Activated naive CD8-positive, alpha-beta T cell treated with anti-CD3 and anti-CD28 coated beads, Interleukin-2, amount 10 ng/mL, durations not matched to agents 7 days and 5 days (primary cell): ENCODE measurements around the gene TRIM61. TPM values are rescaled to one million over a fixed set of nuclear protein-coding genes. Genes with fewer than 3 reads are reported as not detected.
"Not testable (repeated sequence)": the region's sequence is repeated elsewhere in the genome, so short reads cannot be mapped to it uniquely, and the experiment has no call there.

Experiments used
- ATAC-seq: fragments of 150-1000 bp; cut with Tn5 transposase; one replicate; pipeline ENCODE4 v1.10.0; 2021; ENCODE audit warnings: low read depth, moderate library complexity
- POLR2A ChIA-PET: fragments of 350-600 bp; sonication (Branson Sonifier 250); formaldehyde crosslinking; loops from one replicate; lab custom pipeline; 2021; ENCODE audit warnings: antibody characterized with exemption; lab: Charles Lee
- DNase-seq: peaks from one replicate; pipeline ENCODE4 v3.0.0; 2021
- H3K27ac Mint-ChIP-seq: one replicate; pipeline ENCODE4 v1.8.0; 2022; ENCODE audit warnings: mild to moderate bottlenecking, mixed read lengths
- H3K27me3 Mint-ChIP-seq: one replicate; pipeline ENCODE4 v1.8.0; 2022; ENCODE audit warnings: mild to moderate bottlenecking, moderate library complexity, mixed read lengths
- H3K36me3 Mint-ChIP-seq: one replicate; pipeline ENCODE4 v1.8.0; 2021; ENCODE audit warnings: mild to moderate bottlenecking, mixed read lengths
- H3K4me1 Mint-ChIP-seq: one replicate; pipeline ENCODE4 v1.8.0; 2021; ENCODE audit warnings: mixed read lengths
- H3K4me3 Mint-ChIP-seq: one replicate; pipeline ENCODE4 v1.8.0; 2022; ENCODE audit warnings: mild to moderate bottlenecking, moderate library complexity, mixed read lengths
- H3K9me3 Mint-ChIP-seq: one replicate; pipeline ENCODE4 v1.8.0; 2021; ENCODE audit warnings: mixed read lengths
- total RNA-seq, 2 experiments: library from RNA; stranded (reverse); gene quantifications; one replicate each; pipeline ENCODE4 v1.2.3, GENCODE V29; 2021

TRIM61 gene
- total RNA-seq, 2 experiments from 2014 or later: 2.9 to 3.1 TPM

GRCh38 chr4:164998526-164999080 is 21.1 kb upstream of the TRIM61 start:
- POLR2A ChIA-PET, H3K4me1 Mint-ChIP-seq, H3K4me3 Mint-ChIP-seq, ATAC-seq, H3K27ac Mint-ChIP-seq, DNase-seq, H3K36me3 Mint-ChIP-seq, H3K9me3 Mint-ChIP-seq: not testable (repeated sequence)
- H3K27me3 Mint-ChIP-seq: peaks cover 18% of the 10 kb centered on the region

GRCh38 chr4:164997941-164998340 is 20.5 kb upstream of the TRIM61 start:
- peaks cover 16% of the 10 kb centered on the region for H3K27me3 Mint-ChIP-seq
- H3K4me3 Mint-ChIP-seq: no peak overlapping the region
- DNase-seq: no peak
- ATAC-seq: no peak
- H3K4me1 Mint-ChIP-seq: no peaks in the 10 kb centered on the region
- H3K27ac Mint-ChIP-seq: no peak overlapping the region
- no peaks in the 10 kb centered on the region for H3K9me3 Mint-ChIP-seq
- POLR2A ChIA-PET: no interaction called here
- H3K36me3 Mint-ChIP-seq: no peaks in the 10 kb centered on the region

- H3K4me3 Mint-ChIP-seq: no peak overlapping the region
- no peak for ATAC-seq
- H3K27me3 Mint-ChIP-seq: peaks cover 16% of the 10 kb centered on the region
- H3K9me3 Mint-ChIP-seq: no peaks in the 10 kb centered on the region
- no peak overlapping the region for H3K27ac Mint-ChIP-seq
- no peak for DNase-seq
- H3K36me3 Mint-ChIP-seq: no peaks in the 10 kb centered on the region
- no peaks in the 10 kb centered on the region for H3K4me1 Mint-ChIP-seq
- POLR2A ChIA-PET: no interaction called here
Observed at GRCh38 chr4:164997324-164997723, 19.9 kb upstream of the TRIM61 start.

GRCh38 chr4:164996123-164996522 is 18.7 kb upstream of the TRIM61 start:
- H3K27me3 Mint-ChIP-seq: peaks cover 18% of the 10 kb centered on the region
- POLR2A ChIA-PET, H3K36me3 Mint-ChIP-seq, H3K27ac Mint-ChIP-seq, H3K9me3 Mint-ChIP-seq, H3K4me3 Mint-ChIP-seq, H3K4me1 Mint-ChIP-seq, DNase-seq, ATAC-seq: not testable (repeated sequence)

- ATAC-seq, H3K4me1 Mint-ChIP-seq, POLR2A ChIA-PET, H3K4me3 Mint-ChIP-seq, H3K27me3 Mint-ChIP-seq, H3K9me3 Mint-ChIP-seq, DNase-seq, H3K27ac Mint-ChIP-seq, H3K36me3 Mint-ChIP-seq: not testable (repeated sequence)
Observed at GRCh38 chr4:164990786-164991185, 13.3 kb upstream of the TRIM61 start.

- ATAC-seq: no peak
- H3K27ac Mint-ChIP-seq: no peak overlapping the region
- H3K4me1 Mint-ChIP-seq: no peaks in the 10 kb centered on the region
- no peaks in the 10 kb centered on the region for H3K9me3 Mint-ChIP-seq
- DNase-seq: no peak
- H3K36me3 Mint-ChIP-seq: no peaks in the 10 kb centered on the region
- POLR2A ChIA-PET: no interaction called here
- no peak overlapping the region for H3K4me3 Mint-ChIP-seq
- H3K27me3 Mint-ChIP-seq: peaks cover 8% of the 10 kb centered on the region
Observed at GRCh38 chr4:164989471-164989870, 12.0 kb upstream of the TRIM61 start.

GRCh38 chr4:164971929-164972328 is 5.5 kb downstream of the TRIM61 start:
- H3K9me3 Mint-ChIP-seq, ATAC-seq, DNase-seq, H3K27me3 Mint-ChIP-seq, POLR2A ChIA-PET, H3K27ac Mint-ChIP-seq, H3K4me3 Mint-ChIP-seq: not testable (repeated sequence)
- peaks cover 12% of the 10 kb centered on the region for H3K4me1 Mint-ChIP-seq
- H3K36me3 Mint-ChIP-seq: peaks cover 22% of the 10 kb centered on the region

- POLR2A ChIA-PET: no interaction called here
- peaks cover 2% of the 10 kb centered on the region for H3K27me3 Mint-ChIP-seq
Observed at GRCh38 chr4:164959896-164960295, 17.6 kb downstream of the TRIM61 start.

GRCh38 chr4:164959421-164959820 is 18.0 kb downstream of the TRIM61 start:
- POLR2A ChIA-PET, H3K27ac Mint-ChIP-seq, DNase-seq, H3K9me3 Mint-ChIP-seq, ATAC-seq, H3K27me3 Mint-ChIP-seq, H3K4me3 Mint-ChIP-seq: not testable (repeated sequence)
- peaks cover 10% of the 10 kb centered on the region for H3K36me3 Mint-ChIP-seq
- H3K4me1 Mint-ChIP-seq: peaks cover 14% of the 10 kb centered on the region

More at GRCh38 chr4:164959896-164960295, 17.6 kb downstream of the TRIM61 start:
- Mint-ChIP-seq H3K9me3 (peaks cover 2% of the 10 kb centered on the region), H3K27ac (no peak overlapping the region), H3K4me1 (peaks cover 14% of the 10 kb centered on the region), H3K36me3 (peaks cover 10% of the 10 kb centered on the region), H3K4me3 (no peak overlapping the region)
- no peak for DNase-seq
- no peak for ATAC-seq

GRCh38 chr4:164956766-164957643 is 20.5 kb downstream of the TRIM61 start:
- H3K27ac Mint-ChIP-seq: peak overlapping the region; percentile 82
- H3K4me1 Mint-ChIP-seq: peaks cover 14% of the 10 kb centered on the region
- peaks cover 10% of the 10 kb centered on the region for H3K36me3 Mint-ChIP-seq
- H3K27me3 Mint-ChIP-seq: no peaks in the 10 kb centered on the region
- peaks cover 2% of the 10 kb centered on the region for H3K9me3 Mint-ChIP-seq
- H3K4me3 Mint-ChIP-seq: peak overlapping the region; percentile 93
- ATAC-seq (peak; percentile 100), DNase-seq (peak; percentile 82)
- POLR2A ChIA-PET: interaction anchor here (2.6 kb wide), 1 partner anchor 20 kb away, joined by 12 read pairs; the partner anchor contains the start of gene TRIM61

GRCh38 chr4:164955107-164955805 is 22.2 kb downstream of the TRIM61 start:
- ATAC-seq (no peak), DNase-seq (no peak)
- Mint-ChIP-seq H3K9me3 (peaks cover 2% of the 10 kb centered on the region), H3K36me3 (peaks cover 10% of the 10 kb centered on the region), H3K4me3 (peak overlapping the region; percentile 9), H3K27me3 (peaks cover 2% of the 10 kb centered on the region), H3K27ac (no peak overlapping the region), H3K4me1 (peaks cover 14% of the 10 kb centered on the region)
- POLR2A ChIA-PET: no interaction called here

GRCh38 chr4:164952551-164952950 is 24.9 kb downstream of the TRIM61 start:
- POLR2A ChIA-PET: no interaction called here
- H3K27ac Mint-ChIP-seq: no peak overlapping the region
- H3K4me3 Mint-ChIP-seq: no peak overlapping the region
- ATAC-seq: no peak
- H3K9me3 Mint-ChIP-seq: peaks cover 2% of the 10 kb centered on the region
- peaks cover 9% of the 10 kb centered on the region for H3K4me1 Mint-ChIP-seq
- H3K36me3 Mint-ChIP-seq: peaks cover 5% of the 10 kb centered on the region
- H3K27me3 Mint-ChIP-seq: peaks cover 10% of the 10 kb centered on the region
- DNase-seq: no peak

- DNase-seq (no peak), ATAC-seq (no peak)
- Mint-ChIP-seq H3K27me3 (peaks cover 13% of the 10 kb centered on the region), H3K4me3 (no peak overlapping the region), H3K36me3 (no peaks in the 10 kb centered on the region), H3K4me1 (no peaks in the 10 kb centered on the region), H3K27ac (no peak overlapping the region), H3K9me3 (no peaks in the 10 kb centered on the region)
- POLR2A ChIA-PET: no interaction called here
Observed at GRCh38 chr4:164949448-164950143, 27.9 kb downstream of the TRIM61 start.
